HG03175 (cell line): Measurements from ENCODE around the gene ZNF281.
"Not testable (repeated sequence)": the region's sequence is repeated elsewhere in the genome, so short reads cannot be mapped to it uniquely, and the experiment has no call there.

Experiments used
- ATAC-seq: cut with Tn5 transposase; IDR thresholded peaks from one replicate; pipeline ENCODE4 v1.9.1; 2021; ENCODE audit warnings: mild to moderate bottlenecking, moderate library complexity; ENCODE audit not compliant: unreplicated experiment

The ZNF281 gene

DNA sequence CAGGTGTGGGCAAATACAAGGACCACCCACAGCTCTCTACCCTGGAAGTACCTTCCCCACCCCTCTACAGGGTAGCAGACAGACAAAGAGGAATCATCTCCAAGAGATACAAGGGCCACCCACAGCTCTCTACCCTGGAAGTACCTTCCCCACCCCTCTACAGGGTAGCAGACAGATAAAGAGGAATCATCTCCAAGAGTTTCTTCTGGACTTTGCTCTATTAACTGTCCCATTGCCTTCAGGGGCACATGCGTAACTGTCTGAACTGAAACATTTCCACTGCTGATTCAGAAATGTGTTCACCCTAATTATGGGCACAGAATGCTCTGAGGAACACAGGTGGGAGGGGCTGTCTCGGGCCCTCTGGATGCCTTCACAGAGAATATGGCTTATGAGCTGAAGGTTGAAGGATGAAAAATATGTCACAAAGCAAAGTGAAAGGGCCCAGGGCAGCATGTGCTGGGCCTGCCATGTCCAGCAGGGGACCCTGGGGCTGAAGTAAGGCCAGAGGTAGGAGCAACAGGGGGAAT is 43.9 kb downstream of the ZNF281 start:
- ATAC-seq = no peak

DNA sequence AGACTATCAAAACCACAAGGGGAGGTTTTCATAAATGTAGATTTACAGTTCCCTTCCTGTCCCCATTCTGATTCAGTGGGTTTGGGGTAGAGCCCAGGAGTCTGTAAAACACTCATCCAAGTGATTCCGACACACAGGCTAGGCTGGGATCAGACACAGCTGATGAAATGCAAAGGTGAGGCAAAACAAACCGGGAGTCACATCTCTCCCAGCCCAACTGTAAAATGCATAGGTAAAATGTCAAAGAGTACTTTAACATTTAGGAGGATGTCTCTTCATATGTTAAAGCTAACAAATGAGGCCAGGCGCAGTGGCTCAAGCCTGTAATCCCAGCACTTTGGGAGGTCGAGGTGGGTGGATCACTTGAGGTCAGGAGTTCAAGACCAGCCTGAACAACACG is 45.0 kb downstream of the ZNF281 start:
- no peak for ATAC-seq

DNA sequence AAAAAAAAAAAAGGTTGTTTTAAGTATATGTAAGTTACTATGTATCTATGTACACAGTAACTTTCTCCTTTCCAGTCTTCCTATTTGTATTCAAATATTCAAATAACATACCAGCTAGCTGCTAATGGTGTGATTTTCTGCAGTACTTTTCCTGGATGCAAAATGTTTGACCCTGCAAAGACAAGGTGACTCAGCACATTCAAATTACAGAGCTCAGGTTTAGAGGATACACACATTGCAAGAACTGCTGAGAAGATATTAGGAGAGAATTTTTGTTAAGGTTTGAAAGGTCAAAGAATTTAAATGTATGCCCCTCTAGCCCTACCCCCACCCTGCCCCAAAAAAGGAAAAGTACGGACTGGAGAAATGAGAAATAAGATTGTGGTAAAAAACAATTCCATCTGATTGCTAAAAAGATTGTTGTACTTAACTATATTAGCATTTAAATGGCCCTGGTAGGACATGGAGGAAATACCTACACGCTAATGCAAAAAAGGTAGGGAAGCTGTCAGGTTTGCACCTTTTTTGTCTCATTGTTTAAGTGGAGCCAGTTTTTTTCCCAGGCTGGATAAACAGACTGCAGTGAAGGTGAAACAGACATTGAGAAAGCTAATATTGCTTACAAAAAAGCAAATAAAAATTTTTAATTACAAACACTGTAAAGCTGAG is 45.6 kb downstream of the ZNF281 start:
- no peak for ATAC-seq

DNA sequence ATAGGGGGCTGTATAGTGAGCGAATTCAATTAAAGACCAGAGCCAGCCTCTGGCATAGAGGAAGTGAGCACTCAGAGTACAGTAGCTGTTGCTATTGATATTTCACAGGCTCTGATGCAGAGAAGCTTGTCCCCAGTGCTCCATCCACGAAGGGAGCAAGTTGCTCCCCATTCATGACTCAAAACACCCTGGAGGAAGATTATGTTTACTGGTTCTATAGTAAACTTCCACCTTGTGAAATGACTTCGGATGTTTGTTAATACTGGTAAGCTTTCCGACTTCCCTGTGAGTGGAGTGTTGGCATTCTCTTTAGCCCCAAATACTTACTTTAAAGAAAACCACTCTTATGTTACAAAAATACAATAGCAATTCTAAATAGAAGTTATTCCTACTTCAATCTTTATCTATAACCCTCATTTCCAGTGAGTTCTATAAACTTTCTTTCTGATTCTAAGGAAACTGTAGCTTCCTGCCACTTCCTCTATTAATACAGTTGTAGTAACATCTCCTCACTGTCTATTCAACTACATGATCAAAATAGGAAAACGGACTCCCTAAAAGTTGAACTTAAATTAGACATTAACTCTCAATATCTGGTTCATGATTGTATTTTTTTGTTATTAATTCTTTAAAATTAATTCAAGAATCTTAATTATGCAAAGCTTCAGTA is 46.4 kb downstream of the ZNF281 start:
- peak; percentile 54 for ATAC-seq

DNA sequence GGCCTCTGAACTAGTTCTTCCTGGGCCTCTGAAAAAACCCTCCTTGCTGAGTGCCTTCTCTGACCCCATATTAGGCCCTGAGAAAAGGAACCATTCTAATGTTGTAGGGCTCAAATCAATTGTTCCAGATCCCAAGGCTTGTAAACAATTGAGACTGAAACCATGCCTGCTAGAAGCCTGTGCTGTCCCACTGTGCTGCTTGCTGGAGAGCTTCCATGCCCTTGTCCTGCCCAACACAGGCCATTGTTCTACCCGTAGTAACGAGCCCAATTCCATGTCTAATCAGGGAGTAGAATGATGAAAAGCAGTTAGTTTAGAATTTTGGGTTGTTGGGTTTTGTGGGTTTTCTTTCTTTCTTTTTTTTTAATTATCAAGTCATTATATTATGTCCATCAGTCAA is 47.4 kb downstream of the ZNF281 start:
- no peak for ATAC-seq

DNA sequence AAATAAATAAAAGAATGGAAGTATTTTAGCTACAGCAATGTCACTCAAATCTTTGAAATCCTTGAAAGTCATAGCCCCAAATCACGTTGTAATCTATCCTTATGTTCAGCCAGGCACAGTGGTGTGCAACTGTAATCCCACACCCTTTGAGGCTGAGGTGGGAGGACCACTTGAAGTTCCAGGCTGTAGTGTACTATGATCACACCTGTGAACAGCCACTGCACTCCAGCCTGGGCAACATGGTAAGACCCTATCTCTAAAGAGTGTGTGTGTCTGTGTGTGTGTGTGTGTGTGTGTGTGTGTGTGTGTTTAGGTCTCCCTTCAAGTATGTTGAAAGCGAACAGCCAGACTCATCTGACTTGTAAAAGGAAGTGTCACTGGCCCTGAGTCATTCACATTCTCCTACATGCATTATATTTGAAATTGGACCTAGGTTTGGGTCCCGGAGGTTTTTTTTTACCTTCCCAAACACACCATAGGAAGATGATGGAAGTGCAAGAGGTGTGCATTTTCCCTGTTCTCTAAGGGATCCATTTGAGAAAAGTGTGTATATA is 50.1 kb downstream of the ZNF281 start:
- ATAC-seq = no peak

DNA sequence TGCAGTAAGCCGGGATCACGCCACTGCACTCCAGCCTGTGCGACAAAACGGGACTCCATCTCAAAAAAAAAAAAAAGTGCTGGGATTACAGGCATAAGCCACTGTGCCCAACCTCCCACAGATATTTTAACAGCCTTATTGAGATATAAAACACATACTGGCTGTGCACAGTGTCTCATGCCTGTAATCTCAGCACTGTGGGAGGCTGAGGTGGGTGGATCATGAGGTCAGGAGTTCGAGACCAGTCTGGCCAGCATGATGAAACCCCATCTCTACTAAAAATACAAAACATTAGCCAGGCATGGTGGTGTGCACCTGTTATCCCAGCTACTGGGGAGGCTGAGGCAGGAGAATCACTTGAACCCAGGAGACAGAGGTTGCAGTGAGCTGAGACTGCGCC is 51.9 kb downstream of the ZNF281 start:
- not testable (repeated sequence) for ATAC-seq

DNA sequence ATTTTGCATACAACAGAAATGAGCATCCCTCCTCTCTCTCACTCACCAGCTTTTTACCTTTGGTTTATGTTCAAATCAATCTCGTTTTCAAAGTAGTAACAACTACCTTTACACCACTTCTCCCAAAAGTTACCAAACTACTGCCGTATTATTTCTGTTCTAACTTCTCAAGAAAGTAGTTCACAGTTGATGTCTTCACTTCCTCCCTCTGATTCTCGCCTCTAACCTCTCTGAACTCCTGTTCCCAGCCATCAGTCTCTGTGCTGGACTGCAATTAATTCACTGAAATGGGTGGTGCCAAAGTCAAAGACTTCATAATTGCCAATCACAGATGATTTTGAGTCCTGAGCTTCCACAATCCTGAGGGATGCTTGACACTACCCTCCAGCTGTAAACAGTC is 54.0 kb downstream of the ZNF281 start:
- peak; percentile 53 for ATAC-seq
